NCI-H1092 treated with DMSO at 0.1 percent for 48 hours (cell line): ENCODE measurements around the gene DPM2.

Source experiments
- DNase-seq: peaks from one replicate; lab custom pipeline; 2025; lab: John Stamatoyannopoulos, UW

The DPM2 gene

GRCh38 chr9:127937388-127938297 is at the start of gene DPM2:
Gene DPM2 (minus strand): TSS chr9:127937854. CDS start chr9:127937820, 34 bp downstream.
- peak; percentile 57 for DNase-seq

- no peak for DNase-seq
Observed at GRCh38 chr9:127987103-127987614, 49.5 kb upstream of the DPM2 start.

GRCh38 chr9:127985011-127985410 is 47.4 kb upstream of the DPM2 start:
- no peak for DNase-seq

- no peak for DNase-seq
Observed at GRCh38 chr9:127983847-127984289, 46.2 kb upstream of the DPM2 start.

- DNase-seq: no peak
Observed at GRCh38 chr9:127982912-127983311, 45.3 kb upstream of the DPM2 start.

- DNase-seq: no peak
Observed at GRCh38 chr9:127981559-127982121, 44.0 kb upstream of the DPM2 start.

GRCh38 chr9:127980706-127981558 is 43.3 kb upstream of the DPM2 start, which contains the start of gene EEIG1:
Gene EEIG1 (minus strand): TSS chr9:127980989. CDS start chr9:127980137, 852 bp downstream.
- peak; percentile 89 for DNase-seq

- DNase-seq: peak; percentile 27
Observed at GRCh38 chr9:127980060-127980705, 42.5 kb upstream of the DPM2 start.

- peak; percentile 21 for DNase-seq
Observed at GRCh38 chr9:127979333-127980059, 41.8 kb upstream of the DPM2 start.

GRCh38 chr9:127979015-127979332 is 41.3 kb upstream of the DPM2 start:
- no peak for DNase-seq

GRCh38 chr9:127977884-127978647 is 40.4 kb upstream of the DPM2 start:
- DNase-seq: no peak

- no peak for DNase-seq
Observed at GRCh38 chr9:127977009-127977883, 39.6 kb upstream of the DPM2 start.

- DNase-seq: peak; percentile 54
Observed at GRCh38 chr9:127976498-127976897, 38.8 kb upstream of the DPM2 start.

- DNase-seq: no peak
Observed at GRCh38 chr9:127975376-127976315, 38.0 kb upstream of the DPM2 start.

GRCh38 chr9:127974769-127975261 is 37.2 kb upstream of the DPM2 start:
- no peak for DNase-seq

GRCh38 chr9:127974001-127974768 is 36.5 kb upstream of the DPM2 start:
- peak; percentile 91 for DNase-seq
